GM12878 (cell line): Measurements from ENCODE around the gene ITPKA. TPM values are rescaled to one million over a fixed set of nuclear protein-coding genes. Genes with fewer than 3 reads are reported as not detected.

Source experiments
- CEBPB ChIP-seq, 2 experiments: fragments of 150-350 bp in 1 of 2; IDR thresholded peaks; 2 replicates each; pipeline ENCODE4 v1.6.1; 2012 to 2014; ENCODE audit warnings: low read depth in 2 of 2, low read length in 2 of 2, borderline replicate concordance in 1 of 2, inconsistent platforms in 1 of 2
- MYC ChIP-seq: IDR thresholded peaks from 2 replicates; pipeline ENCODE4 v1.6.1; 2011; ENCODE audit warnings: mild to moderate bottlenecking, low read length, moderate library complexity, inconsistent platforms; ENCODE audit not compliant: insufficient read depth, insufficient replicate concordance, insufficient read length, severe bottlenecking
- PML ChIP-seq: IDR thresholded peaks from 2 replicates; pipeline ENCODE4 v1.6.1; 2012; ENCODE audit warnings: low read length, inconsistent platforms
- ZZZ3 ChIP-seq: IDR thresholded peaks from 2 replicates; pipeline ENCODE4 v1.6.1; 2011; ENCODE audit warnings: low read depth; ENCODE audit not compliant: control insufficient read depth, insufficient read length
- polyA plus RNA-seq, 11 experiments: library from polyadenylated mRNA; depleted of rRNA in 4 of 11; unstranded in 6 of 11; stranded (reverse) in 5 of 11; fragments of >200 nt; fragmentation: Nextera tagmentation in 4 of 11; fragmentation: Illumina TruSeq in 1 of 11; extraction: Ambion mirVana in 4 of 11; extraction: Trizol in 1 of 11; gene quantifications; 1 replicate in 1 of 11; 2 replicates in 10 of 11; pipeline versions ENCODE4 v1.2.1 to v1.2.3, GENCODE V29; 2011 to 2016; ENCODE audit warnings: inconsistent platforms in 2 of 11, missing spikeins in 2 of 11, low read depth in 1 of 11
- total RNA-seq, 4 experiments: library from RNA; depleted of rRNA in 3 of 4; stranded (reverse); fragments of >200 nt in 3 of 4; fragmentation: Illumina TruSeq in 1 of 4; extraction: Trizol in 1 of 4; gene quantifications; 2 replicates each; pipeline versions ENCODE4 v1.2.1 to v1.2.3, GENCODE V29; 2013 to 2021
- TF ChIP-seq, protein P1 (sequence below): fragments of 450-650 bp; IDR thresholded peaks from 2 replicates; pipeline ENCODE4 v1.6.1; 2017; ENCODE audit warnings: mild to moderate bottlenecking, moderate library complexity
- TF ChIP-seq, protein P2 (sequence below): IDR thresholded peaks from 2 replicates; pipeline ENCODE4 v1.6.1; 2012; ENCODE audit warnings: improper control_type of control experiment, low read depth, low read length; ENCODE audit not compliant: insufficient replicate concordance

ITPKA gene
- total and polyA plus RNA-seq, 10 of the 15 experiments (the other 5 are each of a cell fraction or from before 2014, with no cell fraction given): 0.04 to 1.5 (median 0.49) TPM; not detected in 1

DNA sequence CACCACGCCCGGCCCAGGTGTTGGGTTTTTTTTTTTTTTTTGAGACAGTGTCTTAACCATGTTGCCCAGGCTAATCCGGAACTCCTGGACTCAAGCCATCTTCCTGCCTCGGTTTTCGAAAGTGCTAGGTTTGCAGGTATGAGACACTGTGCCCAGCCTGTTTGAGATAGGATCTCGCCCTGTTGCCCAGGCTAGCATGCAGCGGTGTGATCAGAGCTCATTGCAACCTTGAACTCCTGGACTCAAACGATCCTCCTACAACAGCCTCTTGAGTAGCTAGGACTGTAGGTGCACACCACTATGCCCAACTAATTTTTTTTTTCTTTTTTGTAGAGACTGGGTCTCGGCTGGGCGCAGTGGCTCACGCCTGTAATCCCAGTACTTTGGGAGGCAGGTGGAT lies 20.3 kb upstream of the ITPKA start (continued):
- TF ChIP-seq, protein P1, sequence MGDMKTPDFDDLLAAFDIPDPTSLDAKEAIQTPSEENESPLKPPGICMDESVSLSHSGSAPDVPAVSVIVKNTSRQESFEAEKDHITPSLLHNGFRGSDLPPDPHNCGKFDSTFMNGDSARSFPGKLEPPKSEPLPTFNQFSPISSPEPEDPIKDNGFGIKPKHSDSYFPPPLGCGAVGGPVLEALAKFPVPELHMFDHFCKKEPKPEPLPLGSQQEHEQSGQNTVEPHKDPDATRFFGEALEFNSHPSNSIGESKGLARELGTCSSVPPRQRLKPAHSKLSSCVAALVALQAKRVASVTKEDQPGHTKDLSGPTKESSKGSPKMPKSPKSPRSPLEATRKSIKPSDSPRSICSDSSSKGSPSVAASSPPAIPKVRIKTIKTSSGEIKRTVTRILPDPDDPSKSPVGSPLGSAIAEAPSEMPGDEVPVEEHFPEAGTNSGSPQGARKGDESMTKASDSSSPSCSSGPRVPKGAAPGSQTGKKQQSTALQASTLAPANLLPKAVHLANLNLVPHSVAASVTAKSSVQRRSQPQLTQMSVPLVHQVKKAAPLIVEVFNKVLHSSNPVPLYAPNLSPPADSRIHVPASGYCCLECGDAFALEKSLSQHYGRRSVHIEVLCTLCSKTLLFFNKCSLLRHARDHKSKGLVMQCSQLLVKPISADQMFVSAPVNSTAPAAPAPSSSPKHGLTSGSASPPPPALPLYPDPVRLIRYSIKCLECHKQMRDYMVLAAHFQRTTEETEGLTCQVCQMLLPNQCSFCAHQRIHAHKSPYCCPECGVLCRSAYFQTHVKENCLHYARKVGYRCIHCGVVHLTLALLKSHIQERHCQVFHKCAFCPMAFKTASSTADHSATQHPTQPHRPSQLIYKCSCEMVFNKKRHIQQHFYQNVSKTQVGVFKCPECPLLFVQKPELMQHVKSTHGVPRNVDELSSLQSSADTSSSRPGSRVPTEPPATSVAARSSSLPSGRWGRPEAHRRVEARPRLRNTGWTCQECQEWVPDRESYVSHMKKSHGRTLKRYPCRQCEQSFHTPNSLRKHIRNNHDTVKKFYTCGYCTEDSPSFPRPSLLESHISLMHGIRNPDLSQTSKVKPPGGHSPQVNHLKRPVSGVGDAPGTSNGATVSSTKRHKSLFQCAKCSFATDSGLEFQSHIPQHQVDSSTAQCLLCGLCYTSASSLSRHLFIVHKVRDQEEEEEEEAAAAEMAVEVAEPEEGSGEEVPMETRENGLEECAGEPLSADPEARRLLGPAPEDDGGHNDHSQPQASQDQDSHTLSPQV: no peak
- TF ChIP-seq, protein P2, sequence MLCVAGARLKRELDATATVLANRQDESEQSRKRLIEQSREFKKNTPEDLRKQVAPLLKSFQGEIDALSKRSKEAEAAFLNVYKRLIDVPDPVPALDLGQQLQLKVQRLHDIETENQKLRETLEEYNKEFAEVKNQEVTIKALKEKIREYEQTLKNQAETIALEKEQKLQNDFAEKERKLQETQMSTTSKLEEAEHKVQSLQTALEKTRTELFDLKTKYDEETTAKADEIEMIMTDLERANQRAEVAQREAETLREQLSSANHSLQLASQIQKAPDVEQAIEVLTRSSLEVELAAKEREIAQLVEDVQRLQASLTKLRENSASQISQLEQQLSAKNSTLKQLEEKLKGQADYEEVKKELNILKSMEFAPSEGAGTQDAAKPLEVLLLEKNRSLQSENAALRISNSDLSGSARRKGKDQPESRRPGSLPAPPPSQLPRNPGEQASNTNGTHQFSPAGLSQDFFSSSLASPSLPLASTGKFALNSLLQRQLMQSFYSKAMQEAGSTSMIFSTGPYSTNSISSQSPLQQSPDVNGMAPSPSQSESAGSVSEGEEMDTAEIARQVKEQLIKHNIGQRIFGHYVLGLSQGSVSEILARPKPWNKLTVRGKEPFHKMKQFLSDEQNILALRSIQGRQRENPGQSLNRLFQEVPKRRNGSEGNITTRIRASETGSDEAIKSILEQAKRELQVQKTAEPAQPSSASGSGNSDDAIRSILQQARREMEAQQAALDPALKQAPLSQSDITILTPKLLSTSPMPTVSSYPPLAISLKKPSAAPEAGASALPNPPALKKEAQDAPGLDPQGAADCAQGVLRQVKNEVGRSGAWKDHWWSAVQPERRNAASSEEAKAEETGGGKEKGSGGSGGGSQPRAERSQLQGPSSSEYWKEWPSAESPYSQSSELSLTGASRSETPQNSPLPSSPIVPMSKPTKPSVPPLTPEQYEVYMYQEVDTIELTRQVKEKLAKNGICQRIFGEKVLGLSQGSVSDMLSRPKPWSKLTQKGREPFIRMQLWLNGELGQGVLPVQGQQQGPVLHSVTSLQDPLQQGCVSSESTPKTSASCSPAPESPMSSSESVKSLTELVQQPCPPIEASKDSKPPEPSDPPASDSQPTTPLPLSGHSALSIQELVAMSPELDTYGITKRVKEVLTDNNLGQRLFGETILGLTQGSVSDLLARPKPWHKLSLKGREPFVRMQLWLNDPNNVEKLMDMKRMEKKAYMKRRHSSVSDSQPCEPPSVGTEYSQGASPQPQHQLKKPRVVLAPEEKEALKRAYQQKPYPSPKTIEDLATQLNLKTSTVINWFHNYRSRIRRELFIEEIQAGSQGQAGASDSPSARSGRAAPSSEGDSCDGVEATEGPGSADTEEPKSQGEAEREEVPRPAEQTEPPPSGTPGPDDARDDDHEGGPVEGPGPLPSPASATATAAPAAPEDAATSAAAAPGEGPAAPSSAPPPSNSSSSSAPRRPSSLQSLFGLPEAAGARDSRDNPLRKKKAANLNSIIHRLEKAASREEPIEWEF: no peak
- no peak for TF ChIP-seq ZZZ3
- no peak for TF ChIP-seq CEBPB (IDR thresholded peaks at IDR 0.05; ENCODE audit: borderline replicate concordance in 1 of 2, low read depth in 2 of 2, low read length in 2 of 2)
- TF ChIP-seq MYC: no peak
- TF ChIP-seq PML: no peak
- TF ChIP-seq, all 136 proteins: peak for 0
